HepG2 (cell line): ENCODE data around the gene TBL2. TPM values are rescaled to one million over a fixed set of nuclear protein-coding genes. Genes with fewer than 3 reads are reported as not detected.

Experiments used
- CHCHD3 ChIP-seq: sonication (generic); formaldehyde crosslinking; IDR thresholded peaks from 2 replicates; pipeline ENCODE4 v1.8.0; 2022; ENCODE audit warnings: mild to moderate bottlenecking, missing genetic modification reagents, moderate library complexity
- GATA4 ChIP-seq: sonication (generic); IDR thresholded peaks from 2 replicates; pipeline ENCODE4 v1.6.1; 2016; ENCODE audit warnings: antibody characterized with exemption, low read depth, borderline replicate concordance
- HIVEP1 ChIP-seq: sonication (generic); formaldehyde crosslinking; IDR thresholded peaks from 2 replicates; pipeline ENCODE4 v1.4.0; 2020; ENCODE audit warnings: mild to moderate bottlenecking, missing genetic modification reagents
- NAIF1 ChIP-seq: sonication (generic); formaldehyde crosslinking; IDR thresholded peaks from 2 replicates; pipeline ENCODE4 v1.5.0; 2020; ENCODE audit warnings: mild to moderate bottlenecking, missing genetic modification reagents, borderline replicate concordance
- NR3C1 ChIP-seq: sonication (generic); formaldehyde crosslinking; IDR thresholded peaks from 2 replicates; pipeline ENCODE4 v1.4.0; 2020; ENCODE audit warnings: missing genetic modification reagents
- SALL1 ChIP-seq: sonication (generic); formaldehyde crosslinking; IDR thresholded peaks from 2 replicates; pipeline ENCODE4 v1.8.0; 2022; ENCODE audit warnings: mild to moderate bottlenecking, missing genetic modification reagents
- SIX4 ChIP-seq: sonication (generic); formaldehyde crosslinking; IDR thresholded peaks from 2 replicates; pipeline ENCODE4 v1.4.0; 2020; ENCODE audit warnings: missing genetic modification reagents
- SRSF9 ChIP-seq: fragments of 200-400 bp; formaldehyde crosslinking; IDR thresholded peaks from 2 replicates; pipeline ENCODE4 v1.6.1; 2018; ENCODE audit warnings: borderline replicate concordance, mild to moderate bottlenecking, low read depth, low read length; ENCODE audit not compliant: insufficient read depth, poor library complexity, severe bottlenecking
- TP53 ChIP-seq: sonication (generic); formaldehyde crosslinking; conservative IDR thresholded peaks from 2 replicates; pipeline ENCODE4 v1.4.0; 2020; ENCODE audit warnings: missing genetic modification reagents
- ZNF232 ChIP-seq: sonication (generic); formaldehyde crosslinking; IDR thresholded peaks from 2 replicates; pipeline ENCODE4 v1.4.0; 2020; ENCODE audit warnings: missing genetic modification reagents, borderline replicate concordance
- ZNF34 ChIP-seq: sonication (generic); formaldehyde crosslinking; IDR thresholded peaks from 2 replicates; pipeline ENCODE4 v1.4.0; 2020; ENCODE audit warnings: mild to moderate bottlenecking, missing genetic modification reagents, borderline replicate concordance
- ZNF546 ChIP-seq: sonication (generic); formaldehyde crosslinking; conservative IDR thresholded peaks from 2 replicates; pipeline ENCODE4 v1.8.1; 2023; ENCODE audit warnings: mild to moderate bottlenecking, missing genetic modification reagents
- ZNF563 ChIP-seq: sonication (generic); formaldehyde crosslinking; IDR thresholded peaks from 2 replicates; pipeline ENCODE4 v1.8.0; 2022; ENCODE audit warnings: mild to moderate bottlenecking, moderate library complexity, missing genetic modification reagents
- ZNF570 ChIP-seq: sonication (generic); formaldehyde crosslinking; IDR thresholded peaks from 2 replicates; pipeline ENCODE4 v1.4.0; 2020; ENCODE audit warnings: mild to moderate bottlenecking, missing genetic modification reagents, borderline replicate concordance
- polyA plus RNA-seq, 8 experiments: library from polyadenylated mRNA; depleted of rRNA in 3 of 8; stranded (reverse) in 7 of 8; unstranded in 1 of 8; fragments of >200 nt; fragmentation: Illumina TruSeq in 4 of 8; extraction: Trizol in 4 of 8; gene quantifications; 2 replicates each; pipeline versions ENCODE4 v1.2.1 to v1.2.3, GENCODE V29; 2011 to 2016; ENCODE audit warnings: low read depth in 4 of 8, missing spikeins in 1 of 8, mixed read lengths in 1 of 8; ENCODE audit not compliant: insufficient read depth in 1 of 8
- total RNA-seq, 5 experiments: library from RNA; depleted of rRNA; stranded (reverse); fragments of >200 nt; fragmentation: Illumina TruSeq; extraction: Trizol; gene quantifications; 2 replicates each; pipeline ENCODE4 v1.2.3, GENCODE V29; 2016; ENCODE audit warnings: low read depth in 1 of 5
- TF ChIP-seq, protein P1 (sequence below): sonication (generic); formaldehyde crosslinking; IDR thresholded peaks from 2 replicates; pipeline ENCODE4 v1.8.1; 2023; ENCODE audit warnings: mild to moderate bottlenecking, missing genetic modification reagents
- TF ChIP-seq, protein P2 (sequence below): sonication (generic); formaldehyde crosslinking; IDR thresholded peaks from 2 replicates; pipeline ENCODE4 v1.4.0; 2020; ENCODE audit warnings: missing genetic modification reagents, borderline replicate concordance
- TF ChIP-seq, protein P3 (sequence below): sonication (generic); formaldehyde crosslinking; conservative IDR thresholded peaks from 2 replicates; pipeline ENCODE4 v1.8.1; 2023; ENCODE audit warnings: missing genetic modification reagents
- TF ChIP-seq, protein P4 (sequence below): sonication (generic); formaldehyde crosslinking; IDR thresholded peaks from 2 replicates; pipeline ENCODE4 v1.4.0; 2020; ENCODE audit warnings: missing genetic modification reagents
- TF ChIP-seq, protein P5 (sequence below): IDR thresholded peaks from 2 replicates; pipeline ENCODE4 v1.6.1; 2016; ENCODE audit warnings: missing genetic modification reagents, missing compliant biosample characterization

The TBL2 gene
- total and polyA plus RNA-seq, 2 of the 13 experiments (the other 11 are each of a cell fraction or from before 2014, with no cell fraction given): 43.4 to 47.2 TPM

DNA sequence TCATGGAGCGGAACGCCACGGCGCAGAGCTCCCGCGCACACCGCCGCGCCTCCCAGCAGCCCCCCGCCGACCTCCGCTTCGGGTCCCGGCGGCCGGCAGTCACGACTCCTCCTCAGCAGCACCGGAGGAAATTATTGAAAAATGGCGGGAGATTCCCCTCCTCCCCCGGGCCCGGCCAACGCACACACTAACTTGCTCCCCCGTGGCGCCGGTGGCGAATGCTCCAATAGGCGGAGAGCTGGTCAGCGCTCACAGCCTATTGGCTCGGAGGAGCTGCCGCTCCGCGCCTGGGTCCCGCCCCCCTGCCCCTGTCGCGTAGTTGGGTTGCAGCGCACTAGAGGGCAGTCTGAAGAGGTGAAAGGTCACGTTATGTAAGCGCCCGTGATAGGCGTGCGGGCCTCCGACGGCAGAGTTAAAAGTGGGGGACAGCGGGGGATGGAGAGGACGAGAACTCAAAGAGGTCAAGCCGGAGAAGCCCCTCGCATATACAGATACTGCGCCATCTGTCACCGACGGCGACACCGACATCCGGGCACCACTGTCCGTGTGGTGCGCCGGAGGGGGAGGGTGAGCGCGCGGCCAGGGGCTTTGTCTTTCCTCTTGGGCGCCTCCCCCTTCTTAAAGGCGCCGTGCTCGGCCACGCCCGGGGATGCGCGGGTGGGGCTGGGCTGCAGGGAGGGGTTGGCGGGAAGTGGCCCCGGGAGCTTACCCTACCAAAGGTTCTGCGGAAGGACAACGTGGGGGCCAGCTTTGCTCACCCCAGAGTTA lies 56.1 kb downstream of the TBL2 start, which contains the start of gene BAZ1B (continued):
- no peak for TF ChIP-seq ZNF570 (CRISPR knock-in tag)
- no peak for TF ChIP-seq NR3C1 (CRISPR knock-in tag)
- TF ChIP-seq, protein P1, sequence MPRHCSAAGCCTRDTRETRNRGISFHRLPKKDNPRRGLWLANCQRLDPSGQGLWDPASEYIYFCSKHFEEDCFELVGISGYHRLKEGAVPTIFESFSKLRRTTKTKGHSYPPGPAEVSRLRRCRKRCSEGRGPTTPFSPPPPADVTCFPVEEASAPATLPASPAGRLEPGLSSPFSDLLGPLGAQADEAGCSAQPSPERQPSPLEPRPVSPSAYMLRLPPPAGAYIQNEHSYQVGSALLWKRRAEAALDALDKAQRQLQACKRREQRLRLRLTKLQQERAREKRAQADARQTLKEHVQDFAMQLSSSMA (CRISPR knock-in tag): no peak
- TF ChIP-seq ZNF34: no peak
- TF ChIP-seq HIVEP1 (CRISPR knock-in tag): peak; percentile 74
- TF ChIP-seq NAIF1 (CRISPR knock-in tag): no peak
- TF ChIP-seq, protein P2, sequence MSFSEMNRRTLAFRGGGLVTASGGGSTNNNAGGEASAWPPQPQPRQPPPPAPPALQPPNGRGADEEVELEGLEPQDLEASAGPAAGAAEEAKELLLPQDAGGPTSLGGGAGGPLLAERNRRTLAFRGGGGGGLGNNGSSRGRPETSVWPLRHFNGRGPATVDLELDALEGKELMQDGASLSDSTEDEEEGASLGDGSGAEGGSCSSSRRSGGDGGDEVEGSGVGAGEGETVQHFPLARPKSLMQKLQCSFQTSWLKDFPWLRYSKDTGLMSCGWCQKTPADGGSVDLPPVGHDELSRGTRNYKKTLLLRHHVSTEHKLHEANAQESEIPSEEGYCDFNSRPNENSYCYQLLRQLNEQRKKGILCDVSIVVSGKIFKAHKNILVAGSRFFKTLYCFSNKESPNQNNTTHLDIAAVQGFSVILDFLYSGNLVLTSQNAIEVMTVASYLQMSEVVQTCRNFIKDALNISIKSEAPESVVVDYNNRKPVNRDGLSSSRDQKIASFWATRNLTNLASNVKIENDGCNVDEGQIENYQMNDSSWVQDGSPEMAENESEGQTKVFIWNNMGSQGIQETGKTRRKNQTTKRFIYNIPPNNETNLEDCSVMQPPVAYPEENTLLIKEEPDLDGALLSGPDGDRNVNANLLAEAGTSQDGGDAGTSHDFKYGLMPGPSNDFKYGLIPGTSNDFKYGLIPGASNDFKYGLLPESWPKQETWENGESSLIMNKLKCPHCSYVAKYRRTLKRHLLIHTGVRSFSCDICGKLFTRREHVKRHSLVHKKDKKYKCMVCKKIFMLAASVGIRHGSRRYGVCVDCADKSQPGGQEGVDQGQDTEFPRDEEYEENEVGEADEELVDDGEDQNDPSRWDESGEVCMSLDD (CRISPR knock-in tag): peak; percentile 76; the same call in 1 of the 2 replicates
- TF ChIP-seq TP53: no peak
- TF ChIP-seq, protein P3, sequence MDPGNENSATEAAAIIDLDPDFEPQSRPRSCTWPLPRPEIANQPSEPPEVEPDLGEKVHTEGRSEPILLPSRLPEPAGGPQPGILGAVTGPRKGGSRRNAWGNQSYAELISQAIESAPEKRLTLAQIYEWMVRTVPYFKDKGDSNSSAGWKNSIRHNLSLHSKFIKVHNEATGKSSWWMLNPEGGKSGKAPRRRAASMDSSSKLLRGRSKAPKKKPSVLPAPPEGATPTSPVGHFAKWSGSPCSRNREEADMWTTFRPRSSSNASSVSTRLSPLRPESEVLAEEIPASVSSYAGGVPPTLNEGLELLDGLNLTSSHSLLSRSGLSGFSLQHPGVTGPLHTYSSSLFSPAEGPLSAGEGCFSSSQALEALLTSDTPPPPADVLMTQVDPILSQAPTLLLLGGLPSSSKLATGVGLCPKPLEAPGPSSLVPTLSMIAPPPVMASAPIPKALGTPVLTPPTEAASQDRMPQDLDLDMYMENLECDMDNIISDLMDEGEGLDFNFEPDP (CRISPR knock-in tag): 0 out of 2 replicates have a peak, but pooled peaks have one; percentile 81
- TF ChIP-seq ZNF563: no peak
- peak; percentile 61; the same call in 1 of the 2 replicates for TF ChIP-seq GATA4
- no peak for TF ChIP-seq SIX4
- TF ChIP-seq SRSF9: no peak
- TF ChIP-seq, protein P4, sequence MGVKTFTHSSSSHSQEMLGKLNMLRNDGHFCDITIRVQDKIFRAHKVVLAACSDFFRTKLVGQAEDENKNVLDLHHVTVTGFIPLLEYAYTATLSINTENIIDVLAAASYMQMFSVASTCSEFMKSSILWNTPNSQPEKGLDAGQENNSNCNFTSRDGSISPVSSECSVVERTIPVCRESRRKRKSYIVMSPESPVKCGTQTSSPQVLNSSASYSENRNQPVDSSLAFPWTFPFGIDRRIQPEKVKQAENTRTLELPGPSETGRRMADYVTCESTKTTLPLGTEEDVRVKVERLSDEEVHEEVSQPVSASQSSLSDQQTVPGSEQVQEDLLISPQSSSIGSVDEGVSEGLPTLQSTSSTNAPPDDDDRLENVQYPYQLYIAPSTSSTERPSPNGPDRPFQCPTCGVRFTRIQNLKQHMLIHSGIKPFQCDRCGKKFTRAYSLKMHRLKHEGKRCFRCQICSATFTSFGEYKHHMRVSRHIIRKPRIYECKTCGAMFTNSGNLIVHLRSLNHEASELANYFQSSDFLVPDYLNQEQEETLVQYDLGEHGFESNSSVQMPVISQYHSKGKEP (CRISPR knock-in tag): no peak
- TF ChIP-seq ZNF232 (CRISPR knock-in tag): 0 out of 2 replicates have a peak, but pooled peaks have one; percentile 31
- no peak for TF ChIP-seq CHCHD3 (CRISPR knock-in tag)
- TF ChIP-seq, protein P5, sequence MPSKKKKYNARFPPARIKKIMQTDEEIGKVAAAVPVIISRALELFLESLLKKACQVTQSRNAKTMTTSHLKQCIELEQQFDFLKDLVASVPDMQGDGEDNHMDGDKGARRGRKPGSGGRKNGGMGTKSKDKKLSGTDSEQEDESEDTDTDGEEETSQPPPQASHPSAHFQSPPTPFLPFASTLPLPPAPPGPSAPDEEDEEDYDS (CRISPR knock-in tag): peak; percentile 73
- peak; percentile 81 for TF ChIP-seq SALL1
- TF ChIP-seq ZNF546 (CRISPR knock-in tag): no peak
